ENCODE results near the gene TLCD3A.
"Not testable (repeated sequence)": the region's sequence is repeated elsewhere in the genome, so short reads cannot be mapped to it uniquely, and the experiment has no call there.

Gene TLCD3A

GRCh38 chr17:708132-708531 lies 24.3 kb upstream of the TLCD3A start:
- no peak for DNase-seq

GRCh38 chr17:718075-718474 lies 14.3 kb upstream of the TLCD3A start:
- no peak for DNase-seq

- no peak for DNase-seq
Measured at GRCh38 chr17:720706-721539, 11.5 kb upstream of the TLCD3A start.

GRCh38 chr17:721540-721937 lies 10.9 kb upstream of the TLCD3A start:
- DNase-seq: no peak

- DNase-seq: no peak
Measured at GRCh38 chr17:725084-725483, 7.3 kb upstream of the TLCD3A start.

- no peak for DNase-seq
Measured at GRCh38 chr17:725746-726145, 6.7 kb upstream of the TLCD3A start.

- no peak for DNase-seq
Measured at GRCh38 chr17:726271-726919, 6.0 kb upstream of the TLCD3A start.

GRCh38 chr17:728911-729310 lies 3.5 kb upstream of the TLCD3A start:
- no peak for DNase-seq

GRCh38 chr17:731644-732066 lies 741 bp upstream of the TLCD3A start:
- no peak for DNase-seq

- DNase-seq: peak; percentile 69 to 75
Measured at GRCh38 chr17:732902-733720, 715 bp downstream of the TLCD3A start.

GRCh38 chr17:733743-734142 lies 1.3 kb downstream of the TLCD3A start:
- DNase-seq: no peak

- no peak for DNase-seq
Measured at GRCh38 chr17:737561-738113, 5.2 kb downstream of the TLCD3A start.

GRCh38 chr17:740240-741017 lies 8.0 kb downstream of the TLCD3A start:
- DNase-seq: peak; percentile 37 to 47

- no peak for DNase-seq
Measured at GRCh38 chr17:742147-742793, 9.9 kb downstream of the TLCD3A start.

GRCh38 chr17:743139-743538 lies 10.7 kb downstream of the TLCD3A start:
- DNase-seq: no peak

GRCh38 chr17:744937-745336 lies 12.5 kb downstream of the TLCD3A start:
- no peak for DNase-seq

GRCh38 chr17:745406-745805 lies 13.0 kb downstream of the TLCD3A start:
- no peak for DNase-seq

- DNase-seq: no peak
Measured at GRCh38 chr17:746181-746580, 13.8 kb downstream of the TLCD3A start.

GRCh38 chr17:746783-747629 lies 14.6 kb downstream of the TLCD3A start:
- no peak for DNase-seq

GRCh38 chr17:748604-749003 lies 16.2 kb downstream of the TLCD3A start:
- DNase-seq: not testable (repeated sequence)

GRCh38 chr17:749359-749758 lies 17.0 kb downstream of the TLCD3A start:
- not testable (repeated sequence) for DNase-seq

All from activated CD4-positive, alpha-beta T cell treated with anti-CD3 and anti-CD28 coated beads, Interleukin-2, amount 50 U/mL, for 48 hours (primary cell).